ENCODE results near the gene PRRC1.

Gene PRRC1

DNA sequence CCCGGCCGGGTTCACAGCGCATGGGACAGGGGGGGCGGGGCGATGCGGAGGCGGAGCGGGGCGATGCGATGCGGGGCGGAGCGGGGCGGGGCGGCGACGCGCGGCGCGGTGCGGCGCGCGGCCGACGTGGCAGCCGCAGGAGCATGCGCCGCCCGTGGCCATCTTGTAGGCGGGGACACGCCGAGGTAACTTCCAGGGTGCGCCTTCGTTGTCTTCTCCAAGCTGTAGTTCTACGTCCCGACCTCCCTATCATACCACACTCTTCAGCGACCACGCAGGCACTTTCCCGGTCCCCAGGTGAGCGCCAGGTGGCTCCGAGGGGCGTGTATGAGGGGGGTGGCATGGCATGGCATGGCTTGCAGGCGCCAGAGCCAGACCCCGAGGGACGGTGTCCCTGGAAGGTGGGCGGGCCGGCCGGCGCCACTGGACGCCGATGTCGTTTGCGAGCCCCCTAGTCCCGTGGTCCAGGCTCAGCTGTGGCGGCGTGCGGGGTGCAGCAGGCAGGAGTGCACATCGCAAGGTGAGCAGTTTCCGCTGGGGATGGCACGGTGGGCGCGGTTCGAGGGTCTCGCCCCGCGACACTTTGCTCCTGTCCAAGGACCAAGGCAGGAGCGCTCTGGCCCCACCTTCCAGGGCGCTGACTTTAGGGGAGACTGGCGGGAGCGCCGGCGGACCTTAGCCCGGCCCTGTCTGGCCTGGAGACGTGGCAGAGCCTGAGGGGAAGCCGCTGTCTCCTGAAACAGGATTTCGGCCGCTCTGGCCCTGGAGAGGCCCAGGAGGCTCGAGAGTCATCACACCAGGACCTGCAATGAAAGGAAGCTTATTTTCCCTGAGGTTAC is at the start of gene PRRC1:
Gene PRRC1, plus strand, starts transcription at position 161 of the 839 bp plus-strand sequence. CDS start 5,840 bp downstream, outside the sequence.
- TF ChIP-seq CTCF (conservative IDR thresholded peaks at IDR 0.05; ENCODE audit: low read depth, low read length), result no peak
- H3K4me3 ChIP-seq (ENCODE audit: low read depth, low read length), result peak within 1 kb of the TSS; percentile 100
- DNase-seq (ENCODE audit: low read depth), result peak; percentile 89

DNA sequence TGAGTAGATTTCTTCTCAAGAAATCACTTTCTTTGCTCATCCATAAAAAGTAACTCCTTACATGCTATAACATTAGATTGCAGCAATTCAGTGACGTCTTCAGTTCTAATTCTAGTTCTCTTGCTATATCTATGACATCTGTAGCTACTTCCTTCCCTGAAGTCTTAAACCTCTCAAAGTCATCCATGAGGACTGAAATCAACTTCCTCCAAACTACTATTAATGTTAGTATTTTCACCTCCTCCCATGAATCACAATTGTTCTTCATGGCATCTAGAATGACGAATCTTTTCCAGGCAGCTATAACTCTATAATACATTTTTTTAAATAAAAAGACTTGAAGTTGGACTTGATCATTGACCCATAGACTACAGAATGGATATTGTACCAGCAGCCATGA is 46.2 kb upstream of the PRRC1 start:
- no peak overlapping the region for H3K4me3 ChIP-seq (ENCODE audit: low read depth, low read length)
- no peak for TF ChIP-seq CTCF (conservative IDR thresholded peaks at IDR 0.05; ENCODE audit: low read depth, low read length)
- no peak for DNase-seq (ENCODE audit: low read depth)

GRCh38 chr5:127472700-127473099 is 44.7 kb upstream of the PRRC1 start:
- no peak for DNase-seq (ENCODE audit: low read depth)
- no peak overlapping the region for H3K4me3 ChIP-seq (ENCODE audit: low read depth, low read length)
- no peak for TF ChIP-seq CTCF (conservative IDR thresholded peaks at IDR 0.05; ENCODE audit: low read depth, low read length)

GRCh38 chr5:127486471-127486870 is 31.0 kb upstream of the PRRC1 start:
- no peak for TF ChIP-seq CTCF (conservative IDR thresholded peaks at IDR 0.05; ENCODE audit: low read depth, low read length)
- H3K4me3 ChIP-seq (ENCODE audit: low read depth, low read length), result no peak overlapping the region
- no peak for DNase-seq (ENCODE audit: low read depth)

DNA sequence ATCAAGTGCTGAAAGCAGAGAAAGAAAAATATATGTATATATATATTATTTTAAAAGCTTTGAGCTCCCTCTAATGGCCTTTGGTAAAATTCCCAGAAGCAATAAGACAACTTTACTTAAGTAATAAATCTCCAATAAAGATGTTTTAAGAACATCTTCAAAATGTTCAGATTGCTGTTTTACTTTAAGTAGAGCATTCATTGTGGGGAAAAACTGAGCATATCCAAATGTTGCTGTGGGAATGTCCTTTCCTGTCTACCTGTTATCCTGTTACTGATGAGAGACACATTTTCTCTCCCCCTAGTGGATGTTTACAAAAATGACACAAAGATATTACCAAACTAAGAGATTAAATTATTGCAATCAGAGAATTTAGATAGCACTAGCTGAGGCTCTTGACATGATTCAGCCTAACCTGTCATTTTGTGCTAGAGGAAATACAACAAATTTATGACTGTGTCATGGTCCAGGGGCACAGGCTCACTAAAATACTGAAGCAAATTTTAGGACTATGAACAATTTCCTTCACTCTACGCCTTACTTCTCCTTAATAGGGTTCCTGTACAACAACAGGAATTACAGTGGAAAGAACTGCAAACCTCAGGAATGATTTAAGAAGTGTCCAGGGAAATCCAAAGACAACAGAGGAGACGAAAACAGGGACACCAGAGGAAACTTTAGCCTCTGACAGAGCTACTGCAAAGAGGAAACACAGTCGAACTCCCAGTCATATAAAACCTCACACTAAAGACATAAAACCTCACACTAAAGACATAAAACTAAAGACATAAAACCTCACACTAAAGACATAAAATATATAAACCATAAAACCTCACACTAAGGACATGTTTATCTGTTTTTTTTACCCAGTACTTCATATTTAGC is 24.3 kb upstream of the PRRC1 start:
- no peak overlapping the region for H3K4me3 ChIP-seq (ENCODE audit: low read depth, low read length)
- TF ChIP-seq CTCF (conservative IDR thresholded peaks at IDR 0.05; ENCODE audit: low read depth, low read length), result peak; percentile 74
- DNase-seq (ENCODE audit: low read depth), result peak; percentile 63

DNA sequence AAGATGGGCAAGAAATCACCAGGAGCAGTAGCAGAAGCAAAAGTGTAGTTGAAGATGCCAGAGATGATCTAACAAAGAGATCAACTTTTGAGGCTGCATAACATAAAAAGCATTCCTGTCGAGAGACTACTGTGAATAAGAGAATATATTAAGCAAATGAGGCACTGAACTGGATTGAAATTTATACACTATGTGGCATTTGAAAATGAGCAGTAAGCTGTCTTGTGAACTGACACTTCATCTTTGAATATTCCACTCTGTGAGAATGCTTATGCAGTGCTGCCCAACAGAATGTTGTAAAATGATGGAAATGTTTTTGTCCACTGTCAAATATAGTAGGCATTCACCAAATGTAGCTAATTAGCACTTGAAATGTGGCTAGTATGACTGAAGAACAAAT is 18.9 kb upstream of the PRRC1 start:
- TF ChIP-seq CTCF (conservative IDR thresholded peaks at IDR 0.05; ENCODE audit: low read depth, low read length), result no peak
- no peak overlapping the region for H3K4me3 ChIP-seq (ENCODE audit: low read depth, low read length)
- no peak for DNase-seq (ENCODE audit: low read depth)

Data from choroid plexus epithelial cell (primary cell).